Right renal pelvis (tissue), 4 donors: ENCODE measurements around the gene SLITRK5. TPM values are rescaled to one million over a fixed set of nuclear protein-coding genes. Genes with fewer than 3 reads are reported as not detected.

Experiments used
- DNase-seq, 4 donors: peaks; one replicate each; pipeline ENCODE4 v3.0.0-alpha.2; 2013; ENCODE audit warnings: low read depth in 4 of 4, low spot score in 3 of 4, missing footprints in 1 of 4
- polyA plus RNA-seq, 4 donors: library from polyadenylated mRNA; unstranded; fragments of 120-200 nt; gene quantifications; one replicate each; pipeline ENCODE4 v1.2.1, GENCODE V29; 2013; ENCODE audit not compliant: insufficient read length in 4 of 4

SLITRK5 gene
- polyA plus RNA-seq, 4 donors = 1.5 to 2.5 (median 2.0) TPM

- DNase-seq = no peak
Measured at GRCh38 chr13:87698268-87698667, 27.1 kb downstream of the SLITRK5 start.

- DNase-seq = no peak
Measured at GRCh38 chr13:87709947-87710346, 38.8 kb downstream of the SLITRK5 start.

- DNase-seq = no peak
Measured at GRCh38 chr13:87712012-87712411, 40.8 kb downstream of the SLITRK5 start.
